HPDE6-E6E7 (cell line): Measurements from ENCODE around the gene KLK15.
"Not testable (repeated sequence)": the region's sequence is repeated elsewhere in the genome, so short reads cannot be mapped to it uniquely, and the experiment has no call there.

ENCODE experiments used
- DNase-seq: peaks from one replicate; pipeline ENCODE4 v3.0.0; 2011; ENCODE audit warnings: missing footprints; ENCODE audit errors: extremely low spot score

The KLK15 gene

DNA sequence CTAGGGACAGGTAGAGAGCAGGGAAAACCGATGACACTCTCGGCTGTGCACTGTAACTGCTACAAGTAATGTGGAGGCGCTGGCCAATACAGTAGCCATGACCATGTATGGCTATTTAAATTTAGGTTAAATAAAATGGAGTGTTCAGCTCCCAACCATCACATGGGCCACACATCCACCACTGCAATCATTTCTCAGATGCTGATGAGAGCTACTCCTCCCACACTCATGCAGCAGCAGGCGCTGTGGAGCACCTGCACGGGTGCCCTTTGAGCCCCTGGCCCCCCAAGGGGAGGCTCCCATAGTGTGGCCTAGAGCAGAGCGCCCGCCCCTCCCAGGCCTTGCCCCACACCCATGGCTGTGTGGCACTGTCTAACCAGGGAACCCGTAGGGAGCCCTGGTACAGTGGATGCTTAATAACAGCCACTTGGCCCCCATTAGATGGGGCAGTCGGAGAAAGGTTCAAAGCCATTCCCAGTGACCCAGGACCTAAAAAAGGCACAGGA lies 37.2 kb downstream of the KLK15 start:
- DNase-seq = no peak

DNA sequence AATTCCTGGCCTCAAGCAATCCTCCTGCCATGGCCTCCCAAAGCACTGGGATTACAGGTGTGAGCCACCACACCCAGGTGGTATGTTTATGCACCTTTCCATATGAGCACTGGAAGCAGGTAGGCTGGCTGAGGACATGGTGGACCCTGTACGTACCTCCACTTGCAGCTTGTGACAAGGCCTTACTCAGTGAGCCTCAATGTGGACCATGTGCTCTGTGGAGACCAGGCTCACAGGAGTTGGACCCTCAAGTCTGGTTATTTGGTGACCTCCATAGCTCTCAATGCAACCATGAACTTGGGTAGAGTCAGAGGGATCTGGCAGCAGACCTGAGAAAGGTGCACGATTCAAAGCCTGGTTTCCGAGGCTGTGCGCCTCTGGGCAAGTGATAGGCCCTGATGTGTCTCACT lies 37.7 kb downstream of the KLK15 start:
- DNase-seq = no peak

DNA sequence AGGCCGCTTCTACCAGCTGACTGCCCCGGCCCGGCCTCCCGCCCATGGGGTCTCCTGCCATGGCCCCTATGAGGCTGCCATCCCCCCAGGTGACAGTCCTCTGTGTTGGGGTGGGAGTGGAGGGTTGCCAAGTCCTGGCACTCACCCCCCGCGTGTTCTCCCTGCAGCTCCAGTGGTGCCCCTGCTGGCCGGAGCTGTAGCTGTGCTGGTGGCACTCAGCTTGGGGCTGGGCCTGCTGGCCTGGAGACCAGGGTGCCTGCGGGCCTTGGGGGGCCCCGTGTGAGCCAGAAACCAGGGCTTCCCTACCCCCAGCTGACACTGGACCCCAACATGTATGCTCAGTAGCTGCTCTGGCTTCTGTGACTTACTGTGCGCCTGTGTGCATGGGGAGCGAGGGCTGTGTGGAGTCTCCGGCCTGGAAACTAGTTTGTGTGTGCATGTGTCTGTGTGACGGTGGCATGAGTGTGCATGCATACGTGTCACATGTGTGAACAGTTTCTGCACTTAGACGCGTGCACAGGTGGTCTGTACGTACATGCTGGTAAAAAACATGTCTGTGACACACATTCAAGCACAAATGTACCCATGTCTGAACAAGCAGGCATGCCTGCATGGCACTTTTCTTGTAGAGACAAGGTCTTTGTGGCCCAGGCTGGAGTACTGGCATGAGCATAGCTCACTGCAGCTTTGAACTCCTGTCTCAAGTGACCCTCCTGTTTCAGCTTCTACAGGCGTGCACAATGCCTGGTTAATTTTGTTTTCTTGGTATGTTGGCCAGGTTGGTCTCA lies 38.3 kb downstream of the KLK15 start:
- no peak for DNase-seq

DNA sequence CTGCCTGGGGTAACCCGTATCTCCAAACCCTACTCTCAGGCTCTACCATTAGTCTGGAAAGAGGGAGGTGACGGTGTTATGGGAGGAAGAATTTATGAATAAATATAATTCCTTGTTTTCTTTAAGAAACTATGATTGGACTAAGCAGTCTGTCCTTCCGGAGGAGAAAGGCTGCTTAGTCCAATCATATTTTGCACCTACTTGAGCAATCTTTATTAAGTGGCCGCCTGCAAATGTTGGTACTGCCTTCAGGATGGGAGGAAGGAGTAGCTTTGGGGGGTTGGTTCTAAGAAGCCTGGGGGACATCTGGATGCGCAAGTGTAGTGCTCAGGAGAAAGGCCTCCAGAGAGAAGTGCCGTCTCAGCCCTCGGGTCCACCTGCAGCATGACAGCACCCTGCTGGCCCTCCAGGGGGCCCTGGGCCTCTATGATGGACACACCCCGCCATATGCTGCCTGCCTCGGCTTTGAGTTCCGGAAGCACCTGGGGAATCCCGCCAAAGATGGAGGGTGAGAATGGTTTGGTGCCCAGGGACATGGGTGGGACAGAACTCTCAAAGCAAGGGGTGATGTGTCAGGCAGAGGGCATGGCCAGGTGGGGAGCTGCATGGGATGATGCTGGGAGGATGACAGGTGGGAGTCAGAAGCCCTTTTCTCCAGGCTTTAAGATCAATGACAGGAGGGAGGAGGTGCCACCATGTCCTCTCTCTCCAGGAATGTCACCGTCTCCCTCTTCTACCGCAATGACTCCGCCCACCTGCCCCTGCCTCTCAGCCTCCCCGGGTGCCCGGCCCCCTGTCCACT lies 39.1 kb downstream of the KLK15 start:
- no peak for DNase-seq

DNA sequence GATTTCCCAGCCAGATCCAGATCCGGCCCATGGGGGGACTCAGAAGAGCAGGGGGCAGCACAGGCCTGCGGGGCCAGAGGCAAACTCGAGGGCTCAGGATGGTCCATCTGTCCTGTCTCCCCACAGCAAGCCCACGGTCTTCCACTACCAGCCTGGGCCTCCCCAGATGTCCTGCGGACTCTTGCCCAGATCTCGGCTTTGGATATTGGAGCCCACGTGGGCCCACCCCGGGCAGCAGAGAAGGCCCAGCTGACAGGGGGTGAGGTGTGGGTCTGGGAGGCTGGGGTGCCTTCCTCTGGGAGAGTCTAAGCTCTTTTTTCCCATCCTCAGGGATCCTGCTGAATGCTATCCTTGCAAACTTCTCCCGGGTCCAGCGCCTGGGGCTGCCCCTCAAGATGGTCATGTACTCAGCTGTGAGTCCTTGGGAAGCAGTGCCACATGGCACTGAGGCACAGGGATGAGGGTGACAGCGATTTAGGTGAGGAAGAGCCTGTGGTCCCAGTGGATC lies 39.8 kb downstream of the KLK15 start:
- DNase-seq = no peak

DNA sequence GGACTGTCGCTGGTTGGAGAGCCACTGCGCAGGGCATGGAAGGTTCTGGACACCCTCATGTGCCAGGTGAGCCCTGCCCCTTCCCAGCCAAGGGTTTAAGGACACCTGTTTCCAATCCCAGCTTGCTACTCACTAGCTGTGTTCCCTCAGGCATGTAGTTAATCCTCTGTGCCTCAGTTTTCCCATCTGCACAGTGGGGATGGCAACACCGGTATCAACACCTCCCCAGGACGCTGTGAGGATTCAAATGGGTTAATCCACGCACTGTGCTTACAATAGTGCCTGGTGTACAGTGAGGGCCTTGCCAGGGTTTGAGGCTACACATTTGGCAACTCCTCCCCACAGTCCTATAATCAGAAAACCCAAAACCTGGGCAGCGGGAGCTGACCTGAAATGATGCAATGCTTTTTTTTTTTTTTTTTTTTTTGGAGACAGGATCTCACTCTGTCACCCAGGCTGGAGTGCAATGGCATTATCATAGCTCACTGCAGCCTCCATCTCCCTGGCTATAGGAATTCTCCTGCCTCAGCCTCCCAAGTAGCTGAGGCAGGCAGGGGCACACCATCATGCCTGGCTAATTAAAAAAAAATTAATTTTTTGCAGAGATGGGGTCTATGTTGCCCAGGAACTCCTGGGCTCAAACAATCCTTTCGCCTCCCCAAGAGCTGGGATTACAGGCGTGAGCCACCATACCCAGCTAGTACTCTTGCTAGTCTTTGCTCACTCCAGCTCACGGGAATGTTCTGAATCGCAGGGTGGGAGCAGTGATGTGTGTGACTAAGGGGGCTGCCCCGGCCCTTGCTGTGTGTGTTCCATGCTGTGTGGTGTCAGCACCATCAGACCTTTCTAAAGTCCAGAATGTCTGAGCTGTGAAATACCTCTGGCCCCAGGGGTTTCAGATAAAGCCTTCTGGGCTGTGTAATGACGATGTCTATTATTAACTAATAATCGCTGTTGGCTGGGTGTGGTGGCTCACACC lies 40.8 kb downstream of the KLK15 start:
- DNase-seq = no peak

DNA sequence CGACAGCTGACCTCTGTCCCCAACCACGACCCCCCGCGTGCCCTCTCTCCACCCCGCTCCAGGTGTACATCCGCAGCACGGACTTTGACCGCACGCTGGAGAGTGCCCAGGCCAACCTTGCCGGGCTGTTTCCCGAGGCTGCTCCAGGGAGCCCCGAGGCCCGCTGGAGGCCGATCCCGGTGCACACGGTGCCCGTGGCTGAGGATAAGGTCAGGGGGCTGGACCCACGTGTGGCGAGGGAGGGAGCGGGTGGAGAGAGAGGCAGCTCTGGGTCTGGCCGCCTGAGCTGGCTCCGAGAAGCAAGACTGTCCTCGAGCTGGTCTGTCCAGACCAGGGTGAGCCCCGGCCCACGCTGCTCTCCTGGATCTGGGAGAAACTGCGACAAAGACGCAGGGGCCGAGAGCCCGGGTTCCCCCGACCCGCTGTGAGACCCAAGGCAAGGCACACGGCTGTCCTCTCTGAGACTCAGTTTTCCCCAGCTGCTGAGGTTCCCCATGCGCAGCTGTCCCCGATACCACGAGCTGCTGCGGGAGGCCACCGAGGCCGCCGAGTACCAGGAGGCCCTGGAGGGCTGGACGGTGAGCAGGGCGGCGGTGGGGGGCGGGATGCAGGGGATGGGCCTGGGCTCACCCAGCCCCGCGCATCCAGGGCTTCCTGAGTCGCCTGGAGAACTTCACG lies 41.6 kb downstream of the KLK15 start:
- no peak for DNase-seq

DNA sequence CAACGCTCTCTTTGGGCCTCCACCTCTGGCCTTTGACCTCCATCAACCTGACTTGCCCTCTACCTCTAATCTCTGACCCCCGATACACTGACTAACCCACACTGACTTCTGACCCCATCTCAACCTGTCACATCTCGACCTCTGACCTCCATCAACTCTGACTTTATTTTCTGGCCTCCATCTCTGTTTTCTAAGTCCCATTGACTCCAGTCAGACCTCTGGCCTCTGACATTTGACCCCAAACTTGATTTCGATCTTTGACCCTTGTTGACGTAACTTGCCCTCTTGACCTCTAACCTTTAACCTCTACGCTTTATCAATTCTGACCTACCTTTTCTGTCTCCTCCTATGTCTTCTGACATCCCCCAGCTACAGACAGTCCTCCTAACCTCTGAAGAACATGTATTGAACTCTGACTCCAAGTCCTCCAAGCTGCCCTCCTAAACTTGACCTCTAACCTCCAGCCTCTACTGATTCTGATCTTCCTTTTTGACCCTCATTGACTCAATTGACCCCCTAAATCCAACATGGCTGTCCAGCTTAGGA lies 42.4 kb downstream of the KLK15 start:
- no peak for DNase-seq

DNA sequence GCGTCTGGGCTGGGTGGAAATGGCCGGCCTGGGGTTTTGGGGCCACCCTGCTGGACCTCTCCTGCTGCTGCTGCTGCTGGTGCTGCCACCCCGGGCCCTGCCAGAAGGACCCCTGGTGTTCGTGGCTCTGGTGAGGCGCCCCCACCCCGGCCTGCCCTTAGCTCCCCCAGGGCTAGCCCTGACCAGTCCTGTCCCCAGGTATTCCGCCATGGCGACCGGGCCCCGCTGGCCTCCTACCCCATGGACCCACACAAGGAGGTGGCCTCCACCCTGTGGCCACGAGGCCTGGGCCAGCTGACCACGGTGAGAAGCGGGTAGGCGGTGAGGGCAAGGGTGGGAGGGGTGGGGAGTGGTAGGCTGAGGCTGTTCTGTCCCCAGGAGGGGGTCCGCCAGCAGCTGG lies 43.0 kb downstream of the KLK15 start, which contains the start of gene ACP4:
ACP4 (plus strand) TSS at position 20 of the 400 bp plus-strand sequence; CDS start at position 20, 0 bp downstream.
- DNase-seq = no peak

DNA sequence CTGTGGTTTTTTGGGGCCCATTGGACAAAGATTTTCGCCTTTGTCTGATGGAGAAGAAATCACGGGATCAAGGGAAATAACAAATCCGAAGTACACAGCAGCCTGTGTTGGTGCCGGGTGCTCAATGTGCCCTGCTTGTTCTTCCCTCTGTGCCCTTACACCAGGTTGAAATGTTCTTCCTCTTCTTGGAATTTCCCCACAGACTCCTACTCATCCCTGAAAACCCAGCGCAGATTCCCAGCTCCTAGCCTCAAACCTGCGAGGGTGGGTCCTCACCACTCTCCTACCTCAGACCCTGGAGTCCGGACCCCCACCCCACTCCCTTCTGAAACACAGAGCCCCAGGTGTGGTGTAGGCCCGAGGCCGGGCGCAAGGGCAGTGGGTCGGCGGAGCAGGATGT lies 48.0 kb downstream of the KLK15 start:
- DNase-seq = no peak

DNA sequence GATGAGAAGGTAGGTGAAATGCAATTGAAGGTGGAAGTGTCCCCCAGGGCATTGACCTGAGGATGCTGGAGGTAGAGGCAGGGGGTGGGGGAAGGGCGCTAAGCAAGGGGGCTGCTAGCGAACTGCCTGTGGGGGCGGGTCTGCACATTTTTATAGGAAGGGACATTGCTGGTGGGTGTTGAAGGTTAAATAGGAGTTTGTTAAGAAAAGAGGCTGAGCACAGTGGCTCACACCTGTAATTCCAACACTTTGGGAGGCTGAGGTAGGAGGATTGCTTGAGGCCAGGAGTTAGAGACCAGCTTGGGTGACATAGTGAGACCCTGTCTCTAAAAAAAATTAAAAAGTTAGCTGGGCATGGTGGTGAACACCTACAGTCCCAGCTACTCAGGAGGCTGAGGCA lies 48.7 kb downstream of the KLK15 start:
- no peak for DNase-seq

DNA sequence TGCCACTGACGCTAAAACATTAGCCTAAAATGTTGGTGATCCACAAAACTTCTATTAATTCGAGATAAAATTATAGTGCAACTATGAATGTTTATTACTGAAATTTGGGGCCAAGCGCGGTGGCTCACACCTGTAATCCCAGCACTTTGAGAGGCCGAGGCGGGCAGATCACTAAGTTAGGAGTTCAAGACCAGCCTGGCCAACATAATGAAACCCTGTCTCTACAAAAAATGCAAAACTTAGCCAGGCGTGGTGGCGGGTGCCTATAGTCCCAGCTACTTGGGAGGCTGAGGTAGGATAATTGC lies 49.6 kb downstream of the KLK15 start:
- DNase-seq = not testable (repeated sequence)

DNA sequence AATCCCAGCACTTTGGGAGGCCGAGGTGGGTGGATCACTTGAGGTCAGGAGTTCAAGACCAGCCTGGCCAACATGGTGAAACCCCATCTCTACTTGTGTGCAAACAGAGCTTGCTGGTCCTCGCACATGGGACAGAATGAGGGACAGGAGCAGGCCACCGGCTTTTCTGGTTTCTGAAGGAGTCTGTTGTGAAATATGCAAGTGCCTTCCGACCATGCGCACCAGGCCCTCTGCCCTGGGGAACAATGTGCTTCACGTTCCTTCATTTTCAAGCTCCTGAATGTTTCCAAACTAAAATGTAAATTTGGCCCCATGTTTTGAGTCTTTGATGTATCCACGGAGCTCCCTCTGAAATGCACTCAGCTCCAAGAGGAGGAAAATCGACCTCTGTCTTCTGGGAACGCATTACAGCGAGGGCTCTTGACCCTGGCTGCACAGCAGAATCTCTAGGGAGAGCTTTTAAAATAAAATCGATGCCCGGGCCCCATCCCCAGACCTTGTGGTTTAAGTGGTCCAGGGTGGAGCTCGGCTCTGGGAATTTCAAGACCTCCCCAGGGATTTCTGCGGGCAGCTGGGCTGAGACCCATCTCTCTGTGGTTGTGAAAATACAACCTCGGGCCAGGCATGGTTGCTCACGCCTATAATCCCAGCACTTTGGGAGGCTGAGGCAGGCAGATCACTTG lies 52.5 kb downstream of the KLK15 start:
- DNase-seq = no peak

DNA sequence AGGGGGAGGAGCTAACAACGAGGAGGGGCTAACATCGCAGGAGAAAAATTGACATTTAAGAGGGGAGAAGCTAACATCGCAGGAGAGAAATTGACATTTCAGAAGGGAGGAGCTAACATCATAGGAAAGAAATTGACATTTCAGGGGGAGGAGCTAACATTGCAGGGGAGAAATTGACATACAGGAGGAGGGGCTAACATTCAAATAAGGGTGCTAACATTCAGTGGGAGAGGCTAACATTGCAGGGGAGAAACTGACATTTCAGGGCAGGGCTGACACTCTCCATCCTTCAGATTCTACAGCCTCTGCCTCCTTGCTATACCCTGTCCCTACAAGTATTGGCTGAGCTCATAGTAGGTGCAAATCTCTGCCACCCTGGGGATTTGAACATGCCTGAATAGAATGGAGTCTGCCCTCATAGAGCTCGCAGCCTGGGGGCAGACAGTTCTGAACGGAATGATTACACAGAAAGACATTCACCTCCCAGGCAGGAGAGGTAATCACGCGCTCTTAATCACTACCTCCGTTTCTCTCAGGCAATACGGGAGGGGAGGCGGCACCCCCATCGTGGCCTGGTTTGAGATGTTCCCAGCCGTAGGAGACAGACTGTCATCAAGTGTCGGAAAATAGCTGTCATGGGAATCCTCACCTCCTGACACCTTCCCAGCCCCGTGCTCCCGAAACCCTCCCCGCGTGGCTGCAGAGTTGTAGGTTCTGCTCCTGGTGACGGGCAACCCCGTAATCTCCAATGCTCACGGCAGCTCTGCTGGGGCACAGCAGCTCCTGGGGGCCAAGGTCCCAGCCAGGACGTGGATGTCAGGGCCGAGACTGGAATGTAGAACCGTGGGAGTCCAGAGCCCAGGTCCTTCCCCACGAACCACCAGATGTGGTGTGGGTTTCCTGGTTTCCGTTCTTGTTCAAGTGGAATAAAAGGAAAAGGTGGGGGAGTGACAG lies 53.6 kb downstream of the KLK15 start:
- no peak for DNase-seq

DNA sequence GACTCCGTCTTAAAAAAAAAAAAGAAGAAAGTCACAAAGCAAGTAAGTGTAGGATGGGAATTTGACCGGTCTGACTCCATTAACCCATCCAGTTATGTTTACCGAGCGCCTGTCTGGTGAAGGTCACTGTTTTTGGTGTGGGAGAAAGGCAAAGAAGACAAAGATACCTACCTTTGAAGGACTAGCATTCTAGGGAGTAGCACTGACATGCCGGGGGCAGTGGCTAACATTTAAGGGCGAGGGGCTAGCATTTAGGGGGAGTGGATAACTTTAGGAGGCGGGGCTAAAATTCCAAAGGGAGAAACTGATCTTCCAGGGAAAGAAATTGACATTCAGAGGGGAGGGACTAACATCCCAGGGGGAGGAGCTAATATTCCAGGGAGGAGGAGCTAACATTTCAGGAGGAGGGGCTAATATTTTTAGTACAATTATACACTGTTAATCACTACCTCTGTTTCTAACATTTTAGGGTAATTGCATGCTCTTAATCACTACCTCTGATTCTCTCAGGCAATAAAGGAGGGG lies 54.4 kb downstream of the KLK15 start:
- DNase-seq = no peak

DNA sequence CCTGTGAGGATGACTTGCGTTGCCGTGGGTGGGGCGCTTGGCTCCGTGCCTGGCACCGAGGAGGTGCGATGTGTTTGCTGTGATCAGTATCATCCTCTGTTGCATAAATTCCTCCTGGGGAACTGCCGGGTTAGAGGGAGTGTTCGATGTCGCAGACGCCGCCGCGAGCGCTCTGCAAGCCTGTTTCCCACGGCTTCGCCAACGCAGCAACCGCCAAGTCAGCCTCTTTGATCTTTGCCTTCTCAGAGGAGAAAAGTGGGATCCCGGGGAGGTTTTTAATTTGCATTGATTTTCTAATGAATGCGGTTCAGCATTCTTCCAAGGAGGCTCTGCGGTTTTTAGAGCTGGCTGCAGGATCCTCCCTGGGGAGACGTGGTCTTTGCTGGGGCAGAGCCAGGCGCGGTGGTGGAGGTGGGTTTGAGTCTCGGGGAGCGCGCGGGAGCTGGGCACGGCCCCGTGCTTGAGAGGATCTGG lies 55.5 kb downstream of the KLK15 start:
- no peak for DNase-seq

DNA sequence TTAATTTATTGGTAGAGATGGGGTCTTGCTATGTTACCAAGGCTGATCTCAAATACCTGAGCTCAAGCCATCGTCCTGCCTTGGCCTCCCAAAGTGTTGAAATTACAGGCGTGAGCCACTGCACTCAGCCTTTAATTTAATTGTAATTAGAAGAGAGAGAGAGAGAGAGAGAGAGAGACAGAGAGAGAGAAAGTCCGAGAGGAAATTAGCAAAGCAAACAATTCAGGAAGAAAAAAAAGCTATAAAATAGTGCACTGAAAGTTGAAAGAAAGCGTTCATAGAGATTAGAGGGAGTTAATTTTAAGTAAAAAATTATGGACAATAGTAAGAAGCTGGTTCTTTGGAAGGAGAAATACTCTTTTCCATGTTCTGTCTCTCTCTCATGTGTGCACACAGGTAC lies 56.1 kb downstream of the KLK15 start:
- no peak for DNase-seq

DNA sequence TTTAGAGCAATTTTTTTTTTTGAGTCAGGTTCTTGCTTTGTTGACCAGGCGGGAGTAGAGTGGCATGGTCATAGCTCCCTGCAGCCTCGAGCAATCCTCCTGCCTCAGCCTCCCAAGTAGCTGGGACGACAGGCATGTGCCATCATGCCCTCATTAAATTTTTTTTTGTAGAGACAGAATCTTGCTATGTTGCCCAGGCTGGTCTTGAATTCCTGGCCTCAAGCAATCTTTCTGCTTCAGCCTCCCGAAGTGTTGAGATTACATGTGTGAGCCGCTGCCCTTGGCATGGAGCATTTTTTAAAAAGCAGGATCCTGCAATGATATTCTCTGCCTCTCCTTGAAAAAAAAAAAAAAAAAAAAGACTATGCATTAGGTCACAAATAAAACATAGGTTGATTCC lies 57.2 kb downstream of the KLK15 start:
- DNase-seq = no peak
